ENCODE data around the gene KRT73.
A peak's percentile ranks its signal among the peaks of the same experiment; 100 is the strongest.

The KRT73 gene

GRCh38 chr12:52578469-52578868 is 39.9 kb downstream of the KRT73 start:
- no peak for TF ChIP-seq CTCF (IDR thresholded peaks at IDR 0.05)
- no peak overlapping the region for H3K27ac ChIP-seq
- intact Hi-C loops (cut with DNase I; ENCODE audit: low total_unique reads): loop anchor here (10.0 kb wide), 1 partner anchor 396 kb away; no protein-coding TSS in a partner anchor
- peaks cover 0 to 9% of the 10 kb centered on the region in 2 donors for H3K27me3 ChIP-seq
- no peaks in the 10 kb centered on the region for H3K4me1 ChIP-seq
- no peak for DNase-seq
- no peaks in the 10 kb centered on the region for H3K36me3 ChIP-seq
- H3K4me3 ChIP-seq: no peak overlapping the region
- no peaks in the 10 kb centered on the region for H3K9me3 ChIP-seq

DNA sequence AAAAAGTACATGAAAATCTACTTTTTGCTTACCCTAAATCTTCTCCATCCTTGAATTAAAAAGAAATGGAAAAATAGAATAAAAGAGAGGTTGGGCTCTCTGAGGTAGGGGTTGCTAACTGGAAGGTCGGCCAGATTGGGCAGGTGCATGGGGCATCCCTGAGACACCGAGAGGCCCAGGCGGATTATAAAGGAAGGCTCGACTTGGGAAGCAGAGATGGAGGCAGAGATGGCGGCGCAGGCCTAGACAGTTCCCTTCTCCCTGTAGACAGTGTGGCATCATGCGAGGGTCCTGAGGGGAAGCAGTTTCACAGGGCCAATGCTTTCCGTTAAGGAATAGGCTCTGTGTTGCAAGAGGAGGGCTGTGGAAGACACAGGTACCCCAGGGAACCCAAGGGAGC is 41.0 kb downstream of the KRT73 start:
- intact Hi-C loops (cut with DNase I; ENCODE audit: low total_unique reads): loop anchor here (10.0 kb wide), 1 partner anchor 397 kb away; no protein-coding TSS in a partner anchor
- DNase-seq: peak in 1 of 2 donors; percentile 19
- Histone ChIP-seq H3K27me3 (peaks cover 0 to 13% of the 10 kb centered on the region in 2 donors), H3K4me3 (no peak overlapping the region), H3K27ac (no peak overlapping the region), H3K9me3 (no peaks in the 10 kb centered on the region), H3K36me3 (no peaks in the 10 kb centered on the region), H3K4me1 (no peaks in the 10 kb centered on the region)
- TF ChIP-seq CTCF (IDR thresholded peaks at IDR 0.05): no peak

GRCh38 chr12:52575948-52576347 is 42.4 kb downstream of the KRT73 start:
- TF ChIP-seq CTCF (IDR thresholded peaks at IDR 0.05): no peak
- Histone ChIP-seq H3K36me3 (no peaks in the 10 kb centered on the region), H3K27me3 (peaks cover 0 to 10% of the 10 kb centered on the region in 2 donors), H3K4me3 (no peak overlapping the region), H3K4me1 (no peaks in the 10 kb centered on the region), H3K9me3 (no peaks in the 10 kb centered on the region), H3K27ac (no peak overlapping the region)
- peak in 1 of 2 donors; percentile 24 for DNase-seq
- intact Hi-C loops (cut with DNase I; ENCODE audit: low total_unique reads): loop anchor here (10.0 kb wide), 1 partner anchor 399 kb away; no protein-coding TSS in a partner anchor

GRCh38 chr12:52575256-52575655 is 43.1 kb downstream of the KRT73 start:
- TF ChIP-seq CTCF (IDR thresholded peaks at IDR 0.05): no peak
- no peaks in the 10 kb centered on the region for H3K36me3 ChIP-seq
- intact Hi-C loops (cut with DNase I; ENCODE audit: low total_unique reads): loop anchor here (10.0 kb wide), 1 partner anchor 400 kb away; no protein-coding TSS in a partner anchor
- H3K9me3 ChIP-seq: no peaks in the 10 kb centered on the region
- no peak overlapping the region for H3K4me3 ChIP-seq
- no peak overlapping the region for H3K27ac ChIP-seq
- DNase-seq: peak in 1 of 2 donors; percentile 20
- no peaks in the 10 kb centered on the region for H3K4me1 ChIP-seq
- H3K27me3 ChIP-seq: peaks cover 0 to 14% of the 10 kb centered on the region in 2 donors

- no peak for DNase-seq
- H3K27me3 ChIP-seq: peaks cover 0 to 23% of the 10 kb centered on the region in 2 donors
- TF ChIP-seq CTCF (IDR thresholded peaks at IDR 0.05): no peak
- H3K9me3 ChIP-seq: no peaks in the 10 kb centered on the region
- no peak within 1 kb of the TSS for H3K4me3 ChIP-seq
- H3K4me1 ChIP-seq: no peaks in the 10 kb centered on the region
- no peak within 1 kb of the TSS for H3K27ac ChIP-seq
- intact Hi-C loops (cut with DNase I; ENCODE audit: low total_unique reads): loop anchor here (10.0 kb wide), 1 partner anchor 401 kb away; no protein-coding TSS in a partner anchor
- no peaks in the 10 kb centered on the region for H3K36me3 ChIP-seq
Observed at GRCh38 chr12:52573743-52574142, 44.6 kb downstream of the KRT73 start, which contains the start of gene KRT74. KRT74 (minus strand) TSS chr12:52573843; CDS start chr12:52573777, 66 bp downstream.
